ENCODE measurements around the gene TAS2R14.

- TF ChIP-seq REST (IDR thresholded peaks at IDR 0.05; ENCODE audit: insufficient read depth in 1 of 2, low read depth in 2 of 2, low read length in 2 of 2) (no peak), POLR2AphosphoS5 (IDR thresholded peaks at IDR 0.05; ENCODE audit: low read depth, low read length) (0 out of 2 replicates have a peak, but pooled peaks have one; percentile 21)
Measured at GRCh38 chr12:10967409-10967808, 28.3 kb upstream of the TAS2R14 start.

All from PFSK-1 (cell line).